Type B pancreatic cell (in vitro differentiated cells): Measurements from ENCODE around the gene DCP1B. TPM values are rescaled to one million over a fixed set of nuclear protein-coding genes. Genes with fewer than 3 reads are reported as not detected.

Experiments used
- DNase-seq: peaks from one replicate; pipeline ENCODE4 v3.0.0; 2021; ENCODE audit warnings: mixed read lengths; ENCODE audit not compliant: unreplicated experiment; ENCODE audit errors: extremely low spot score
- H3K27ac Mint-ChIP-seq: 2 replicates; pipeline ENCODE4 v1.8.0; 2021; ENCODE audit warnings: mild to moderate bottlenecking, mixed read lengths
- H3K27me3 Mint-ChIP-seq: 2 replicates; pipeline ENCODE4 v1.8.0; 2021; ENCODE audit warnings: mixed read lengths
- H3K36me3 Mint-ChIP-seq: 2 replicates; pipeline ENCODE4 v1.8.0; 2021; ENCODE audit warnings: mixed read lengths
- H3K4me1 Mint-ChIP-seq: one replicate; pipeline ENCODE4 v1.8.0; 2021; ENCODE audit warnings: mixed read lengths; ENCODE audit not compliant: unreplicated experiment
- H3K4me3 Mint-ChIP-seq: 2 replicates; pipeline ENCODE4 v1.8.0; 2021; ENCODE audit warnings: mild to moderate bottlenecking, mixed read lengths
- H3K9me3 Mint-ChIP-seq: 2 replicates; pipeline ENCODE4 v1.8.0; 2021; ENCODE audit warnings: mixed read lengths
- CTCF ChIP-seq: fragments of 200-600 bp; sonication (generic); conservative IDR thresholded peaks from 2 replicates; pipeline ENCODE4 v1.5.0; 2021; ENCODE audit warnings: antibody characterized with exemption, mild to moderate bottlenecking
- total RNA-seq: library from RNA; stranded (reverse); gene quantifications from 2 replicates; pipeline ENCODE4 v1.2.1, GENCODE V29; 2021; ENCODE audit warnings: low replicate concordance

The DCP1B gene
- total RNA-seq, 1 donor from 2014 or later, result 22.3 TPM

- Mint-ChIP-seq H3K9me3 (no peaks in the 10 kb centered on the region), H3K27ac (no peak overlapping the region), H3K4me3 (no peak overlapping the region), H3K36me3 (no peaks in the 10 kb centered on the region), H3K27me3 (peaks cover 37% of the 10 kb centered on the region), H3K4me1 (no peaks in the 10 kb centered on the region)
- DNase-seq, result no peak
- TF ChIP-seq CTCF, result no peak
These were observed 23.1 kb upstream of the DCP1B start for GRCh38 chr12:2027351-2027750.

- DNase-seq, result no peak
- H3K4me1 Mint-ChIP-seq, result no peaks in the 10 kb centered on the region
- no peaks in the 10 kb centered on the region for H3K36me3 Mint-ChIP-seq
- no peaks in the 10 kb centered on the region for H3K9me3 Mint-ChIP-seq
- H3K4me3 Mint-ChIP-seq, result no peak overlapping the region
- H3K27ac Mint-ChIP-seq, result no peak overlapping the region
- H3K27me3 Mint-ChIP-seq, result peaks cover 35% of the 10 kb centered on the region
- no peak for TF ChIP-seq CTCF
These were observed 19.1 kb upstream of the DCP1B start for GRCh38 chr12:2023365-2023764.

- no peak for TF ChIP-seq CTCF
- H3K9me3 Mint-ChIP-seq, result no peaks in the 10 kb centered on the region
- H3K4me1 Mint-ChIP-seq, result peaks cover 9% of the 10 kb centered on the region
- DNase-seq, result no peak
- peaks cover 46% of the 10 kb centered on the region for H3K27me3 Mint-ChIP-seq
- H3K36me3 Mint-ChIP-seq, result no peaks in the 10 kb centered on the region
- H3K27ac Mint-ChIP-seq, result no peak overlapping the region
- H3K4me3 Mint-ChIP-seq, result no peak overlapping the region
These were observed 16.3 kb upstream of the DCP1B start for GRCh38 chr12:2020511-2020910.

- Mint-ChIP-seq H3K9me3 (no peaks in the 10 kb centered on the region), H3K27ac (no peak overlapping the region), H3K4me1 (peaks cover 9% of the 10 kb centered on the region), H3K4me3 (no peak overlapping the region), H3K36me3 (no peaks in the 10 kb centered on the region), H3K27me3 (peaks cover 41% of the 10 kb centered on the region)
- TF ChIP-seq CTCF, result no peak
- no peak for DNase-seq
These were observed 14.9 kb upstream of the DCP1B start for GRCh38 chr12:2019126-2019525.

- H3K4me3 Mint-ChIP-seq, result no peak overlapping the region
- DNase-seq, result no peak
- peaks cover 9% of the 10 kb centered on the region for H3K4me1 Mint-ChIP-seq
- TF ChIP-seq CTCF, result no peak
- no peaks in the 10 kb centered on the region for H3K9me3 Mint-ChIP-seq
- peaks cover 34% of the 10 kb centered on the region for H3K27me3 Mint-ChIP-seq
- no peaks in the 10 kb centered on the region for H3K36me3 Mint-ChIP-seq
- no peak overlapping the region for H3K27ac Mint-ChIP-seq
These were observed 14.1 kb upstream of the DCP1B start for GRCh38 chr12:2018391-2018790.
